Activated CD4-positive, alpha-beta T cell treated with anti-CD3 and anti-CD28 coated beads for 36 hours (primary cell): ENCODE data around the gene ABCC3. TPM values are rescaled to one million over a fixed set of nuclear protein-coding genes. Genes with fewer than 3 reads are reported as not detected.
A peak's percentile ranks its signal among the peaks of the same experiment; 100 is the strongest.

Experiments
- ATAC-seq: fragments of 200-7000 bp; cut with Tn5 transposase; one replicate; pipeline ENCODE4 v1.10.0; 2021; ENCODE audit warnings: mild to moderate bottlenecking, moderate library complexity
- CTCF ChIA-PET: fragments of 350-600 bp; sonication (Branson Sonifier 250); formaldehyde crosslinking; loops from one replicate; lab custom pipeline; 2021; ENCODE audit warnings: antibody characterized with exemption; lab: Charles Lee
- POLR2A ChIA-PET: fragments of 350-600 bp; sonication (Branson Sonifier 250); formaldehyde crosslinking; loops from one replicate; lab custom pipeline; 2021; ENCODE audit warnings: antibody characterized with exemption, inconsistent platforms; lab: Charles Lee
- DNase-seq: peaks from one replicate; pipeline ENCODE4 v3.0.0-alpha.2; 2020
- H3K27ac Mint-ChIP-seq: one replicate; pipeline ENCODE4 v1.8.0; 2021; ENCODE audit warnings: mixed read lengths
- H3K27me3 Mint-ChIP-seq: one replicate; pipeline ENCODE4 v1.8.0; 2021; ENCODE audit warnings: mixed read lengths
- H3K36me3 Mint-ChIP-seq: one replicate; pipeline ENCODE4 v1.8.0; 2021; ENCODE audit warnings: low read depth, mixed read lengths
- H3K4me1 Mint-ChIP-seq: one replicate; pipeline ENCODE4 v1.8.0; 2021; ENCODE audit warnings: mixed read lengths
- H3K4me3 Mint-ChIP-seq: one replicate; pipeline ENCODE4 v1.8.0; 2021; ENCODE audit warnings: mild to moderate bottlenecking, moderate library complexity, mixed read lengths
- H3K9me3 Mint-ChIP-seq: one replicate; pipeline ENCODE4 v1.8.0; 2021; ENCODE audit warnings: low read depth, mixed read lengths
- intact Hi-C, 2 experiments: fragments of 100-400 bp; cut with DNase I in 1 of 2; cut with micrococcal nuclease in 1 of 2; formaldehyde crosslinking; loops; one replicate each; pipeline versions ENCODE4 v1.14.2 to v1.15.1; 2022 to 2024; cut with DNase I, micrococcal nuclease
- total RNA-seq, 2 experiments: library from RNA; stranded (reverse); gene quantifications; one replicate each; pipeline ENCODE4 v1.2.3, GENCODE V29; 2021

The ABCC3 gene
- total RNA-seq, 2 experiments from 2014 or later, result not detected

GRCh38 chr17:50620858-50621257 is 13.8 kb upstream of the ABCC3 start:
- POLR2A ChIA-PET, result no interaction called here
- H3K36me3 Mint-ChIP-seq, result no peaks in the 10 kb centered on the region
- ATAC-seq, result no peak
- CTCF ChIA-PET, result interaction anchor here (0.7 to 1.0 kb wide), 3 partner anchors 10 to 137 kb away, joined by 3 to 4 read pairs (median 3); no protein-coding TSS in a partner anchor
- no peak for DNase-seq
- H3K4me3 Mint-ChIP-seq, result no peak overlapping the region
- intact Hi-C loops, result no loop called here
- no peak overlapping the region for H3K27ac Mint-ChIP-seq
- no peaks in the 10 kb centered on the region for H3K9me3 Mint-ChIP-seq
- no peaks in the 10 kb centered on the region for H3K4me1 Mint-ChIP-seq
- peaks cover 4% of the 10 kb centered on the region for H3K27me3 Mint-ChIP-seq

GRCh38 chr17:50621574-50622031 is 13.1 kb upstream of the ABCC3 start:
- peaks cover 6% of the 10 kb centered on the region for H3K27me3 Mint-ChIP-seq
- intact Hi-C loops, result no loop called here
- H3K4me3 Mint-ChIP-seq, result no peak overlapping the region
- no peak for DNase-seq
- no peak for ATAC-seq
- H3K36me3 Mint-ChIP-seq, result no peaks in the 10 kb centered on the region
- no peaks in the 10 kb centered on the region for H3K9me3 Mint-ChIP-seq
- CTCF ChIA-PET, result interaction anchor here (1.0 kb wide), 1 partner anchor 9 kb away, joined by 4 read pairs; no protein-coding TSS in a partner anchor
- no peaks in the 10 kb centered on the region for H3K4me1 Mint-ChIP-seq
- POLR2A ChIA-PET, result no interaction called here
- no peak overlapping the region for H3K27ac Mint-ChIP-seq

DNA sequence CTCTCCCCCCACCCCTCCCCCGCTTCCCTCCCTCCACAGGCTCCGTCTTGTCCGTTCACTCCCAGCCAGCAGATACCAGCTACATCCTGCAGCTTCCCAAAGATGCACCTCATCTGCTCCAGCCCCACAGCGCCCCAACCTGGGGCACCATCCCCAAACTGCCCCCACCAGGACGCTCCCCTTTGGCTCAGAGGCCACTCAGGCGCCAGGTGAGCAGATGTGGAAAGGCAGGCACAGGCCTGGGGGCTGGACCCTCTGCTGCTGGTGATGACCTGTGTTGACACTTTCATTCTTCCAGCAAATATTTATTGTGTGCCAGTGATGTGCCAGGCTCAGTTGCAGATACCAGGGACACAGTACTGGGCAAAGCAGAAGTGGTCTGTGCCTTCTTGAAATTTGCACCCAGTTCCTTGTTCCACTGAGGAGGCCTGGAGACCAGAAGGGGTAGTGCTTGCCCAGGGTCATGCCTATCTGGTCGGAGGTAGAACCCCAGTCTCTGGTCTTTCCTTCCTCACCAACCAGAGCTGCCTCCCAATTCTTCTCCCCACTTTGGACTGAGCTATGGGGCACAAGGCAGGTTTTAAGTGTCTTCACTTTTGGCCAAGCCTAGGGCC is 10.3 kb upstream of the ABCC3 start:
- Mint-ChIP-seq H3K27ac (no peak overlapping the region), H3K36me3 (no peaks in the 10 kb centered on the region), H3K4me1 (no peaks in the 10 kb centered on the region), H3K27me3 (peaks cover 16% of the 10 kb centered on the region), H3K9me3 (no peaks in the 10 kb centered on the region), H3K4me3 (no peak overlapping the region)
- no peak for ATAC-seq
- intact Hi-C loops, result no loop called here
- POLR2A ChIA-PET, result no interaction called here
- CTCF ChIA-PET, result interaction anchor here (0.9 to 3.9 kb wide), 5 partner anchors 8 to 82 kb away, joined by 3 to 22 read pairs (median 6); no protein-coding TSS in a partner anchor
- no peak for DNase-seq

- DNase-seq (no peak), ATAC-seq (no peak)
- ChIA-PET POLR2A (no interaction called here), CTCF (interaction anchor here (0.5 to 3.9 kb wide), 22 partner anchors 9 to 263 kb away, joined by 3 to 31 read pairs (median 4); partner anchors contain the start of gene SPATA20)
- Mint-ChIP-seq H3K36me3 (no peaks in the 10 kb centered on the region), H3K4me1 (no peaks in the 10 kb centered on the region), H3K4me3 (no peak overlapping the region), H3K9me3 (no peaks in the 10 kb centered on the region), H3K27me3 (peaks cover 16% of the 10 kb centered on the region), H3K27ac (no peak overlapping the region)
- intact Hi-C loops, result loop anchor here (5.0 kb wide), 2 partner anchors 63 to 143 kb away; partner anchors contain the start of gene CACNA1G (in 1 of the 2)
Observed at GRCh38 chr17:50625032-50625871, 9.4 kb upstream of the ABCC3 start.

DNA sequence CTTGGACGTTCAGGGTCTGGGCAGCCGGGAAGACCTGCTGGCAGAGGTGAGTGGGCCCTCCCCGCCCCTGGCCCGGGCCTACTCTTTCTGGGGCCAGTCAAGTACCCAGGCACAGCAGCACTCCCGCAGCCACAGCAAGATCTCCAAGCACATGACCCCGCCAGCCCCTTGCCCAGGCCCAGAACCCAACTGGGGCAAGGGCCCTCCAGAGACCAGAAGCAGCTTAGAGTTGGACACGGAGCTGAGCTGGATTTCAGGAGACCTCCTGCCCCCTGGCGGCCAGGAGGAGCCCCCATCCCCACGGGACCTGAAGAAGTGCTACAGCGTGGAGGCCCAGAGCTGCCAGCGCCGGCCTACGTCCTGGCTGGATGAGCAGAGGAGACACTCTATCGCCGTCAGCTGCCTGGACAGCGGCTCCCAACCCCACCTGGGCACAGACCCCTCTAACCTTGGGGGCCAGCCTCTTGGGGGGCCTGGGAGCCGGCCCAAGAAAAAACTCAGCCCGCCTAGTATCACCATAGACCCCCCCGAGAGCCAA is 8.6 kb upstream of the ABCC3 start:
- H3K9me3 Mint-ChIP-seq, result no peaks in the 10 kb centered on the region
- H3K27ac Mint-ChIP-seq, result no peak overlapping the region
- CTCF ChIA-PET, result interaction anchor here (0.6 to 3.9 kb wide), 22 partner anchors 9 to 264 kb away, joined by 3 to 31 read pairs (median 4); partner anchors contain the start of gene SPATA20
- no peaks in the 10 kb centered on the region for H3K4me1 Mint-ChIP-seq
- H3K36me3 Mint-ChIP-seq, result no peaks in the 10 kb centered on the region
- POLR2A ChIA-PET, result interaction anchor here (0.6 kb wide), 1 partner anchor 67 kb away, joined by 3 read pairs; no protein-coding TSS in a partner anchor
- peak; percentile 83 for DNase-seq
- peak; percentile 88 for ATAC-seq
- peaks cover 21% of the 10 kb centered on the region for H3K27me3 Mint-ChIP-seq
- intact Hi-C loops, result loop anchor here (1.0 to 5.0 kb wide), 5 partner anchors 64 to 148 kb away; partner anchors contain the start of genes SPATA20 (in 2 of the 2), CACNA1G (in 1 of the 2) and RSAD1 (in 1 of the 2)
- H3K4me3 Mint-ChIP-seq, result no peak overlapping the region

- H3K36me3 Mint-ChIP-seq, result no peaks in the 10 kb centered on the region
- DNase-seq (no peak), ATAC-seq (no peak)
- no peak overlapping the region for H3K4me3 Mint-ChIP-seq
- POLR2A ChIA-PET, result interaction anchor here (0.5 to 0.6 kb wide), 2 partner anchors 24 to 96 kb away, joined by 4 to 5 read pairs; no protein-coding TSS in a partner anchor
- intact Hi-C loops, result loop anchor here (5.0 kb wide), 2 partner anchors 65 to 145 kb away; partner anchors contain the start of gene CACNA1G (in 1 of the 2)
- peaks cover 30% of the 10 kb centered on the region for H3K27me3 Mint-ChIP-seq
- CTCF ChIA-PET, result interaction anchor here (0.6 to 3.9 kb wide), 19 partner anchors 10 to 154 kb away, joined by 3 to 31 read pairs (median 5); partner anchors contain the start of gene CACNA1G
- H3K4me1 Mint-ChIP-seq, result no peaks in the 10 kb centered on the region
- no peaks in the 10 kb centered on the region for H3K9me3 Mint-ChIP-seq
- no peak overlapping the region for H3K27ac Mint-ChIP-seq
Observed at GRCh38 chr17:50627036-50627781, 7.5 kb upstream of the ABCC3 start.

DNA sequence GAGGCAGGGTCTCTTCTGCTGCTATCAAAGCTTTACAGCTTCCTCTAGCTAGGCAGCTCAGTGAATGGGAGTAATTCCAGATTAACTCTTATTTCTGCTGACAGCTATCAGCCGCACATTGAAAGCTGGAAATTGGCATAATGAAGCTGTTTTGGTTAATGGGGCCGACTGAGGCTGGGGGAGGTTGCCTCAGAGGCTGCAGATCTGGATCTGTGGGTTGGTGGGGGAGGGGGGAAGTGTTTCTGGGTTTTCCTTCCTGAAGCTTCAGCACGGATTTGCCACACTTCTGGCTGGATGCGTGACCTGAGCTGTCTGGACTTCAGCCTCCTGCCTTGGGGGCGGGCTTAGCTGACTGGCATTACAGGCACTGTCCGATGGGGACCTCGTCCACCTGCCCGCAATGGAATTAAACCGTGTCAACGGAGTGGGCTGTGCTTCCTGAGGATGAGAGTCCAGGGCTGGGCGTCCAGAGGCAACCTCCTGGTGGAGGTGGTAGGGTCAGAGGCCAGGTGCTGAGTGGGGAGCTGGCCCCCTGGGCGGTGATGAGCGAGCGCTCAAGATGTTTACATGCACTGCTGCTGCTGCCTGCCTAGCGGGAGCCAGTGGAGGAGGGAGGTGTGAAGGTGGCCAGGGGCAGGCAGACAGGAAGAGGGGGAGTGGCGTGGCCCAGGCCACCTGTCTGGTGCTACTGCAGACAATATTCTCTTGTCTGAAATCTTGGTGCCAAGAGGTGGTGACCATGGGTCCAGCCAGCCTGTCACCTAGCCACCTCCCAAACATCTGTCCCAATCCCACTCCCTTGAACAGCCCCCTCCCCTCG is 6.7 kb upstream of the ABCC3 start:
- H3K27me3 Mint-ChIP-seq, result peaks cover 35% of the 10 kb centered on the region
- no peaks in the 10 kb centered on the region for H3K9me3 Mint-ChIP-seq
- no peak overlapping the region for H3K4me3 Mint-ChIP-seq
- intact Hi-C loops, result loop anchor here (5.0 kb wide), 2 partner anchors 66 to 146 kb away; partner anchors contain the start of gene CACNA1G (in 1 of the 2)
- no peak for DNase-seq
- no peaks in the 10 kb centered on the region for H3K36me3 Mint-ChIP-seq
- POLR2A ChIA-PET, result interaction anchor here (0.6 kb wide), 1 partner anchor 95 kb away, joined by 4 read pairs; no protein-coding TSS in a partner anchor
- H3K27ac Mint-ChIP-seq, result no peak overlapping the region
- CTCF ChIA-PET, result interaction anchor here (0.6 to 3.9 kb wide), 15 partner anchors 10 to 151 kb away, joined by 3 to 31 read pairs (median 4); partner anchors contain the start of gene LUC7L3
- H3K4me1 Mint-ChIP-seq, result no peaks in the 10 kb centered on the region
- ATAC-seq, result no peak

DNA sequence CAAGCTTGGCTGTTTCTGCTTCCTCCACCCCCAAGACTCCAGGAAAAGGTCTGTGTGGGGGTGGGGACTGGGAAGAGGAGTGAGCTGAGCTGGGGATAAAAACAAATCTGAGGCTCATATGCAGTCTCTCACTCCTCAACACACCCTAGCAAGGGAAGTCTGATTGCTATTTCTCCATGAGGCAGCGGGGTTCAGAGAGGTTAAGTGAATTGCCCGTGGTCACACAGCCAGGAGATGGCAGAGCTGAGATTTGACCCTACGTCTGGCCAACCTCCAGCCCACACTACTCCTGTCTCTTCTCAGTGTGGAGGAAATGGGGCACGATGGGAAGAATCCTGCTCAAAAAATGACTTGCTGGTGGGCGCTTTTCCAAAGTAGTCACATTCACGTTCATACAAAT is 4.8 kb upstream of the ABCC3 start:
- intact Hi-C loops, result loop anchor here (1.0 to 5.0 kb wide), 5 partner anchors 65 to 212 kb away; partner anchors contain the start of gene CACNA1G (in 1 of the 2)
- CTCF ChIA-PET, result interaction anchor here (0.6 to 3.0 kb wide), 15 partner anchors 9 to 209 kb away, joined by 3 to 14 read pairs (median 4); partner anchors contain the start of gene CACNA1G

GRCh38 chr17:50630524-50631194 is 4.0 kb upstream of the ABCC3 start:
- Mint-ChIP-seq H3K27me3 (peaks cover 43% of the 10 kb centered on the region), H3K27ac (no peak overlapping the region), H3K4me3 (no peak overlapping the region), H3K4me1 (no peaks in the 10 kb centered on the region), H3K36me3 (no peaks in the 10 kb centered on the region), H3K9me3 (no peaks in the 10 kb centered on the region)
- peak; percentile 77 for ATAC-seq
- POLR2A ChIA-PET, result no interaction called here
- intact Hi-C loops, result loop anchor here (1.0 to 2.0 kb wide), 3 partner anchors 64 to 212 kb away; no protein-coding TSS in a partner anchor
- peak; percentile 80 for DNase-seq
- CTCF ChIA-PET, result interaction anchor here (0.6 to 3.0 kb wide), 20 partner anchors 8 to 281 kb away, joined by 3 to 14 read pairs (median 4); partner anchors contain the start of gene CACNA1G

More for the DNA sequence above, 4.8 kb upstream of the ABCC3 start:
- no peak for DNase-seq
- Mint-ChIP-seq H3K27me3 (peaks cover 48% of the 10 kb centered on the region), H3K4me1 (no peaks in the 10 kb centered on the region), H3K9me3 (no peaks in the 10 kb centered on the region), H3K36me3 (no peaks in the 10 kb centered on the region), H3K4me3 (no peak overlapping the region), H3K27ac (no peak overlapping the region)
- ATAC-seq, result no peak
- POLR2A ChIA-PET, result no interaction called here
